HG02571 (cell line): ENCODE data around the gene EXOC4.
"Not testable (repeated sequence)": the region's sequence is repeated elsewhere in the genome, so short reads cannot be mapped to it uniquely, and the experiment has no call there.

Experiments used
- ATAC-seq: cut with Tn5 transposase; IDR thresholded peaks from one replicate; pipeline ENCODE4 v1.9.1; 2021; ENCODE audit warnings: mild to moderate bottlenecking, moderate library complexity; ENCODE audit not compliant: unreplicated experiment

EXOC4 gene

GRCh38 chr7:133906553-133906952 is 653.7 kb downstream of the EXOC4 start:
- not testable (repeated sequence) for ATAC-seq

- no peak for ATAC-seq
Measured at GRCh38 chr7:133910761-133911160, 657.9 kb downstream of the EXOC4 start.

DNA sequence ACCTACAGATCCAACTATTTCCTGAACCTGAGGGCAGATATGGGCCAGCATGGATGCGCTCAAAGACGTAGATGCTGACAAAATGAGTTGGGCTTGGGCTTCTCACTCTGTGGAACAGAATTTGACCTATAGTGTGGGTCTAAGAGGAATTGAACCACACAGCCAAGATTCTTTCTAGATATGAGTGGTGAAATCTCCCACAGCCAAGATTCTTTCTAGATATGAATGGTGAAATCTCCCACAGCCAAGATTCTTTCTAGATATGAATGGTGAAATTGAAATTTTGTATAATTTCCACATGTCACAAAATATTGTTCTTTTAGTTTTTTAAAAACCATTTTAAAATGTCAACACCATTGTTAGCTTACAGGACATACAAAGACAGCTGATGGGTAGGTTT is 658.8 kb downstream of the EXOC4 start:
- peak; percentile 59 for ATAC-seq

DNA sequence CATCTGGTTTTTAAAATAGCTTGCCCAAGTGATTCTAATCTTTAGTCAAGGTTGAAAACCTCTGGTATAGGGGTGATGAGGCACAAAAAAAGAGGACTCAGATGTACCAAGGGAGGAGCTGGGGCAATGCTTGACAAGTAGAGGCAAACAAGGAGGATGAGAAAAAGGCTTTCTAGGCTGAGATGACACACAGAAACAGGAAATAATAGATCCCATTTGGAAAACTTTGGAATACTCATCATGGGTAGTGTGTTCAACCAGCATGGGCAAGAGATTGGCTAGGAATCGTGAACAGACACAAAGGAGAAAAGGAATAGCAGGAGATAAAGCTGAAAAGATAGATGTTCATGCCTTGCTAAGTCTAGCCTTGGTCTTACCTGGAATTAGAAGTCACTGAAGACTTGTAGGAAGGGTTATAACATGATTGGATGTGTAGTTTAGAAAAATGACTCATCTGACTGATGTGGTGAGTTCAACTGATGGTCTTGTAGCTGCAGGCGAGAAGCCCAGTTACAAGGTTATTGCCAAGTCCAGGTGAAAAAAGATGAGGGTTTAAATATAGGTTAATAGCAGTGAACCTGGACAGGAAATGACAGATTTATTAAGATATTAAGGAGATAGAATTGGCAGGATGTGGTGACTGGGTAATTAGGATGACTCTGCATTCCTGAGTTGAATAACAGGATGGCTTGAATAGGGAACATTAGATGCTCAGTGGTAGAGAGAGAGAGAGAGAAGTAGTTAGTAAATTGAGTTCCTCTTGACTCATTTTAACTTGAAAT is 660.2 kb downstream of the EXOC4 start:
- no peak for ATAC-seq

GRCh38 chr7:133916621-133917020 is 663.7 kb downstream of the EXOC4 start:
- no peak for ATAC-seq

- ATAC-seq: no peak
Measured at GRCh38 chr7:133919810-133920209, 666.9 kb downstream of the EXOC4 start.

DNA sequence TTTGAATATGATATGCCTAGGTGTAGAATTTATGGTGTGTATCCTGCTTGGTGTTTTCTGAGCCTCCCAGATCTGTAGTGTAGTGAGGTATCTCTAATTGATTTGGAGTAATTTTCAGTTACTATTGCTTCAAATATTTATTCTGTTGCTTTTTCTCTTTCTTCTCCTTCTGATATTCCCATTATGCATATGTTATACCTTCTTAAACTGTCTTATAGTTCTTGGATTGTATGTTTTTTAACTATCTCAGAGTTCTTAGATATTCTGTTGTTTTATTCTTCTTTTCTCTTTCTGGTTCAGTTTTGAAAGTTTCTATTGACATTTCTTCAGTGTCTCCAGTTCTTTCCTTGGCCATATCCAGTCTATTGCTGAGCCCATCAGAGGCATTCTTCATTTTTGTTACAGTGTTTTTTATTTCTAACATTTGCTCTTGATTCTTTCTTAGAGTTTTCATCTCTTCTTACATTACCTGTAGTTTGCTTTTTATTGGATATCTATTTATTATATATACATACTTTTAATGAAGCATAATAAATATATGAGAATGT is 668.8 kb downstream of the EXOC4 start:
- ATAC-seq: no peak

- no peak for ATAC-seq
Measured at GRCh38 chr7:133923974-133924373, 671.1 kb downstream of the EXOC4 start.

DNA sequence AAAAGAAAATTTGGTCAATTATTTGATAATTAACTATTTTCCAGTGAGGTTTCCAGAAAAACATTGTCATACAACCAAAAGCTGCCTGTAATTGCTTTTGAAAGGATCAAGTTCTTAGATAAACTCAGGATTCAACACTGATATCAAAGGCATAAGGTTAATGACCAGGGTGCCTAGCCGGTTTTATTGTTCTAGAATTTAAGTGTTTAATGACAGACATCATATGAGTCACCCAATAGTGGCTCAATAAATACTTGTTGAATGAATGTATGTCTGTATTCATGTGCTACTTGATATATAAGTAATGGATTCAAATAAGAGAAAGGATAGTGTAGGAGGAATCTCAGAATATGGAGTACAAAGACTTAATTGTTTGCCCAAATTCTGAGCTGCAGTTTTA is 678.2 kb downstream of the EXOC4 start:
- no peak for ATAC-seq

- ATAC-seq: no peak
Measured at GRCh38 chr7:133932591-133932990, 679.7 kb downstream of the EXOC4 start.

GRCh38 chr7:133934262-133934976 is 681.5 kb downstream of the EXOC4 start:
- no peak for ATAC-seq

- ATAC-seq: no peak
Measured at GRCh38 chr7:133934977-133935330, 682.1 kb downstream of the EXOC4 start.

GRCh38 chr7:133936074-133936473 is 683.2 kb downstream of the EXOC4 start:
- no peak for ATAC-seq

DNA sequence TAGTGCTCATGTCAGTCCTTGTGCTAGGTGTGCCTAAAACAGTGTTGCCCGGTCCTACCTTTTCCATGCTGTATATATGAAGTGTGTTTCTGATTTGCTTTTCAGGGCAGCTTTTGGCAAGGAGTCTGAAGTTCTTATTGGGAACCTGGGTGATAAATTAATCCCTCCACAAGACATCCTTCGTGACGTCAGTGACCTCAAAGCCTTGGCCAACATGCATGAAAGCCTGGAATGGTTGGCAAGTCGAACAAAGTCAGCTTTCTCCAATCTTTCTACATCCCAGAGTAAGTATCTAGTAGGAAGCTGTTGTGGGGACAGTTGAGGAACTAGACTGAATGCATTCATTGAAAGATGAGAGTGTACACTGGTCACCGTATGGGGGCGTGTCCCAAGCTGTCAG is 684.9 kb downstream of the EXOC4 start:
- no peak for ATAC-seq

- ATAC-seq: no peak
Measured at GRCh38 chr7:133940368-133940767, 687.5 kb downstream of the EXOC4 start.

- ATAC-seq: no peak
Measured at GRCh38 chr7:133941496-133941895, 688.6 kb downstream of the EXOC4 start.

DNA sequence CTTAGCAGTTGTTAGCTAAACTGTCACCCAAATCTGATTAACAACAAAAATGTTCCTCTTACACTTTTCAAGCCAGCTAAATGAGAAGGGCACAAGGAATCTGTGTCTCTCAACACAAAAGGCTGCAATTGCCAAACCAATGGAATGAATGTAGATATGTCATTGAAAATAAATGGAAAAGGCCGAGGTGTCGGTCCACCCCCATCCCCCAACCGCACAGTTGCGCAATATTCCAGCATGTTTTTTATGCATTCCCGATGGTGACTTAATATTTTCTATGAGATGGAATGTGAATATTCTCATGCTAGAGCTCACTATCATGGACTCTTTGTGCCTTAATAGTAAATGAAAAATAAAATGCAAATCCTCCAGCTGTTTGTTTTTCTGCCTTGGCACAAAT is 692.6 kb downstream of the EXOC4 start:
- no peak for ATAC-seq

DNA sequence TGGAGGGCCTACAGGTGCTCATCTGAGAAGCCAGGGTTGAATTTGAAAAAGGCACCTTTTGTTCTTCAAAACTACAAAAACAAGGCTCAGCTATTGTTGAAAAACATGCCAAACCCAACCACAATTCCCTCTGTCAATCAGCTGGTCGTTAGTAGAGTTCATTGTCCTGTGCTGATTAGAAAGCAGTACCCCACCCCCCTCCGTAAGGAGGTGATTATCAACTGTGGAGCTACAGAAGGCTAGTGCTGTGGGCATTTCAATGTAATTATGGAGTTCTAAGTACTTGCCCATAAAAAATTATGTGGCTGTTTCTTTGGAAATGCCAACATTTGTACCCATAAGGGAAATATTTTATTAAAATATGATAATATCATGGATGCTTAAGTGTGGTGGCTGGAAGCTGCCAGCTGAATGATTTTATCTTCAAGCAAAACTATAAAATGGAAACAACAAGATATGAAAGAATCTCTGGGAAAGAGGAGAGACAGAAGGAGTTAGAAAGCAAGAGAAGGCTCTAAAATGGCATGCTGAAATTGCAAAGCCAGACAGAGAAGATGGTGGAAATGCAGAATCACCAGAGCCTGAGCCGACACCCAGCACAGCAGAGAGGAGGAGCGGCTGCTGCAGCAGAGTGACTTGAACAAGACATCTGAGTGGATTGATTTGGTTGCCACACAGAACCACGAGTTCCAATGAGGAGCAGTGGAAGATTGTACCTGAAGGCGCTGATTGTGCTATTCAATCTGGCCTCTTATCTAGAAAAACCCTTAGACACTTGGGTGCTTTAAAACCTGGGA is 694.8 kb downstream of the EXOC4 start:
- no peak for ATAC-seq

DNA sequence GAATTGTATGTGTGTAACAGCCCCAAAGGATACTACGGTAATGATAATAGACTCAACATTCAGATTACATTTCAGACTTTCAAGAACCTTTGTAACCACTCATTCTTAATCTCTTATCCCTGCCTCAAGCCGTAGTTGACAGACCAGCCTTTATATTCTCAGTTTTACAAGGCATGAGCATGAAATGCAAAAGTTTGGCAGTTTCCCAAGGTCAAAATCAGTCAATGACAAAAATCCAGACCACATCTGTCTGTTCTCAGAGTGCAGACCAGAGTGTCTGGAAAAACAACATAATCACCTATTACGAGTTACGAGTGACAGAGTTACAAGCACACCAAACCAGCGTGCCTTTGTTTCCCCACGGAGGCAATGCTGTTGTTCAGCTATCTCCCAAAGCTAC is 695.7 kb downstream of the EXOC4 start:
- no peak for ATAC-seq

- ATAC-seq: no peak
Measured at GRCh38 chr7:133950855-133951254, 698.0 kb downstream of the EXOC4 start.

- ATAC-seq: no peak
Measured at GRCh38 chr7:133955208-133955607, 702.3 kb downstream of the EXOC4 start.
